Liver (tissue), 9 donors: ENCODE measurements around the gene PDE6D. TPM values are rescaled to one million over a fixed set of nuclear protein-coding genes. Genes with fewer than 3 reads are reported as not detected.

ENCODE experiments used
- DNase-seq: peaks from one replicate; pipeline ENCODE4 v3.0.0-alpha.2; 2017; ENCODE audit warnings: low spot score
- H3K27ac ChIP-seq, 2 donors: one replicate each; pipeline ENCODE4 v1.7.0; 2013; ENCODE audit warnings: inconsistent platforms in 2 of 2, low read length in 2 of 2, control low read depth in 1 of 2, low read depth in 1 of 2, mild to moderate bottlenecking in 1 of 2
- H3K27me3 ChIP-seq, 4 donors: one replicate each; pipeline versions ENCODE4 v1.6.1 to v1.7.0; 2013; ENCODE audit warnings: low read length in 3 of 4, inconsistent platforms in 1 of 4, mild to moderate bottlenecking in 1 of 4, moderate library complexity in 1 of 4; ENCODE audit not compliant: control insufficient read depth in 4 of 4, insufficient read depth in 4 of 4
- H3K36me3 ChIP-seq, 4 donors: one replicate each; pipeline versions ENCODE4 v1.6.1 to v1.7.0; 2013; ENCODE audit warnings: low read length in 3 of 4, mild to moderate bottlenecking in 3 of 4, low read depth in 1 of 4, moderate library complexity in 1 of 4; ENCODE audit not compliant: control insufficient read depth in 4 of 4, insufficient read depth in 3 of 4
- H3K4me1 ChIP-seq, 4 donors: one replicate each; pipeline versions ENCODE4 v1.6.1 to v1.7.0; 2013; ENCODE audit warnings: low read length in 3 of 4, mild to moderate bottlenecking in 3 of 4, moderate library complexity in 1 of 4; ENCODE audit not compliant: control insufficient read depth in 4 of 4, insufficient read depth in 4 of 4
- H3K4me3 ChIP-seq, 3 donors: one replicate each; pipeline versions ENCODE4 v1.6.1 to v1.7.0; 2013; ENCODE audit warnings: low read length in 3 of 3, control low read depth in 1 of 3, low read depth in 1 of 3, mild to moderate bottlenecking in 1 of 3
- H3K9ac ChIP-seq, 2 donors: one replicate each; pipeline ENCODE4 v1.7.0; 2013; ENCODE audit warnings: low read length in 2 of 2, mild to moderate bottlenecking in 2 of 2, moderate library complexity in 2 of 2, control low read depth in 1 of 2, low read depth in 1 of 2
- H3K9me3 ChIP-seq, 4 donors: one replicate each; pipeline versions ENCODE4 v1.6.1 to v1.7.0; 2013; ENCODE audit warnings: low read length in 3 of 4; ENCODE audit not compliant: control insufficient read depth in 4 of 4
- FOXA2 ChIP-seq: IDR thresholded peaks from 2 replicates; pipeline ENCODE4 v1.6.1; 2016; ENCODE audit warnings: antibody characterized with exemption
- GABPA ChIP-seq, 2 donors: IDR thresholded peaks in 1 of 2; conservative IDR thresholded peaks in 1 of 2; 2 replicates each; pipeline ENCODE4 v1.6.1; 2016; ENCODE audit warnings: antibody characterized with exemption in 2 of 2, mild to moderate bottlenecking in 1 of 2, moderate library complexity in 1 of 2
- HNF4A ChIP-seq, 2 donors: conservative IDR thresholded peaks; 2 replicates each; pipeline ENCODE4 v1.6.1; 2016; ENCODE audit warnings: antibody characterized with exemption in 2 of 2, mild to moderate bottlenecking in 2 of 2
- HNF4G ChIP-seq: IDR thresholded peaks from 2 replicates; pipeline ENCODE4 v1.6.1; 2016; ENCODE audit warnings: antibody characterized with exemption
- JUND ChIP-seq, 2 donors: IDR thresholded peaks; 2 replicates each; pipeline ENCODE4 v1.6.1; 2016; ENCODE audit warnings: antibody characterized with exemption in 2 of 2
- NR2F2 ChIP-seq: IDR thresholded peaks from 2 replicates; pipeline ENCODE4 v1.6.1; 2016; ENCODE audit warnings: antibody characterized with exemption
- RAD21 ChIP-seq, 2 donors: IDR thresholded peaks; 2 replicates each; pipeline ENCODE4 v1.6.1; 2016; ENCODE audit warnings: antibody characterized with exemption in 2 of 2, mild to moderate bottlenecking in 2 of 2
- RXRA ChIP-seq, 2 donors: IDR thresholded peaks; 2 replicates each; pipeline ENCODE4 v1.6.1; 2017 to 2018; ENCODE audit warnings: antibody characterized with exemption in 2 of 2, mild to moderate bottlenecking in 1 of 2
- SP1 ChIP-seq: IDR thresholded peaks from 2 replicates; pipeline ENCODE4 v1.6.1; 2018; ENCODE audit warnings: antibody characterized with exemption, mild to moderate bottlenecking
- TAF1 ChIP-seq: conservative IDR thresholded peaks from 2 replicates; pipeline ENCODE4 v1.6.1; 2016; ENCODE audit warnings: antibody characterized with exemption, mild to moderate bottlenecking
- WGBS: extraction: QIAGEN DNeasy Blood & Tissue Kit; methylation state at CpG from one replicate; pipeline ENCODE4 v1.1.7; 2013; 5-methylcytosine and 5-hydroxymethylcytosine counted together
- polyA plus RNA-seq, 2 donors: library from polyadenylated mRNA; stranded (reverse) in 1 of 2; unstranded in 1 of 2; fragments of 200-250 nt in 1 of 2; fragments of >200 nt in 1 of 2; fragmentation: Nextera tagmentation in 1 of 2; extraction: Ambion mirVana in 1 of 2; gene quantifications; one replicate each; pipeline versions ENCODE4 v1.2.1 to v1.2.3, GENCODE V29; 2013 to 2015
- total RNA-seq, 2 donors: library from RNA; depleted of rRNA; stranded (reverse); fragments of >200 nt; gene quantifications; one replicate each; pipeline ENCODE4 v1.2.3, GENCODE V29; 2014
- TF ChIP-seq, protein P1 (sequence below): IDR thresholded peaks from 2 replicates; pipeline ENCODE4 v1.6.1; 2016; ENCODE audit warnings: antibody characterized with exemption, mild to moderate bottlenecking
- TF ChIP-seq, protein P2 (sequence below): IDR thresholded peaks from 2 replicates; pipeline ENCODE4 v1.6.1; 2016; ENCODE audit warnings: antibody characterized with exemption
- TF ChIP-seq, protein P3 (sequence below): fragments of 150-350 bp; IDR thresholded peaks from 2 replicates; pipeline ENCODE4 v1.5.1; 2017; ENCODE audit warnings: improper control_type of control experiment, low read depth, low read length; ENCODE audit not compliant: missing input control
- TF ChIP-seq, protein P4 (sequence below): IDR thresholded peaks from 2 replicates; pipeline ENCODE4 v1.6.1; 2016; ENCODE audit warnings: antibody characterized with exemption
- donor health status: healthy.
- donor health status: healthy.
- donor health status: healthy.
- donor health status: healthy.
- donor health status: healthy.

The PDE6D gene
- total and polyA plus RNA-seq, 4 donors: 6.6 to 8.5 (median 7.0) TPM

DNA sequence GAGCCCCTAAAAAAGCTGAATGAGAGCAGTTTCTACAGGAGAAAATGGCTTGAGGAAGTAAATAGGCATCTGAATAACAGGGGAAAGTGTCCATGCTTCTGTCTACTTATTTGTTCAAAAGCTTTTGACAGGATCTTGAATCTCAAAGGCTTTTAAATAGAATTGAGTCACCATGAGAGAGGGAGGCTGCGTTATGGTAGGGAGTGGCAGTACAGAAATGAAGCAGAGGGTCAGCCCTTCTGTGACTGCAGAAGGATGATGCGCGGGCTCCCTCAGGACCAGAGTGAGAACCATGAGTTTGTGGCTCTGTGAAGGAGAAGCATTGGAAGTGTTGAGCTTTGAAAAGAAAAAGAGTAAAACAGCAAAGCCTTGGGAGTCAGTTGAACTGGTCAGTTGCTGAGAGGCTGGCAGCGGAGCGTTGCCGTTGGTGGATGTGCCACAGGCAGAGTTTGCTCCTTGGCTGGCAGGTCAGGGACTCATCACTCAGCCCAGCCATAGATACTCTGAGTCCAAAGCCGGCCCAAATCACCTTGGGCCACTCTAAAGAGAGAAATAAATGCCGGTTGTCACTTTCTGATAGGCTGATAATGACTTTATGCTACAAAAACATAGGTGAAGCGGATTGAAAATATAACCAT lies 22.5 kb upstream of the PDE6D start:
- no peaks in the 10 kb centered on the region for H3K27me3 ChIP-seq
- DNase-seq: no peak
- H3K9ac ChIP-seq: no peak overlapping the region
- WGBS: 98% methylated on average over 9 of the region's 9 CpGs
- H3K9me3 ChIP-seq: no peaks in the 10 kb centered on the region
- H3K4me1 ChIP-seq: peaks cover 0 to 4% (median 0%) of the 10 kb centered on the region in 4 donors
- no peak overlapping the region for H3K27ac ChIP-seq
- peaks cover 8 to 51% (median 34%) of the 10 kb centered on the region in 4 donors for H3K36me3 ChIP-seq
- TF ChIP-seq TAF1: no peak
- TF ChIP-seq, protein P1, sequence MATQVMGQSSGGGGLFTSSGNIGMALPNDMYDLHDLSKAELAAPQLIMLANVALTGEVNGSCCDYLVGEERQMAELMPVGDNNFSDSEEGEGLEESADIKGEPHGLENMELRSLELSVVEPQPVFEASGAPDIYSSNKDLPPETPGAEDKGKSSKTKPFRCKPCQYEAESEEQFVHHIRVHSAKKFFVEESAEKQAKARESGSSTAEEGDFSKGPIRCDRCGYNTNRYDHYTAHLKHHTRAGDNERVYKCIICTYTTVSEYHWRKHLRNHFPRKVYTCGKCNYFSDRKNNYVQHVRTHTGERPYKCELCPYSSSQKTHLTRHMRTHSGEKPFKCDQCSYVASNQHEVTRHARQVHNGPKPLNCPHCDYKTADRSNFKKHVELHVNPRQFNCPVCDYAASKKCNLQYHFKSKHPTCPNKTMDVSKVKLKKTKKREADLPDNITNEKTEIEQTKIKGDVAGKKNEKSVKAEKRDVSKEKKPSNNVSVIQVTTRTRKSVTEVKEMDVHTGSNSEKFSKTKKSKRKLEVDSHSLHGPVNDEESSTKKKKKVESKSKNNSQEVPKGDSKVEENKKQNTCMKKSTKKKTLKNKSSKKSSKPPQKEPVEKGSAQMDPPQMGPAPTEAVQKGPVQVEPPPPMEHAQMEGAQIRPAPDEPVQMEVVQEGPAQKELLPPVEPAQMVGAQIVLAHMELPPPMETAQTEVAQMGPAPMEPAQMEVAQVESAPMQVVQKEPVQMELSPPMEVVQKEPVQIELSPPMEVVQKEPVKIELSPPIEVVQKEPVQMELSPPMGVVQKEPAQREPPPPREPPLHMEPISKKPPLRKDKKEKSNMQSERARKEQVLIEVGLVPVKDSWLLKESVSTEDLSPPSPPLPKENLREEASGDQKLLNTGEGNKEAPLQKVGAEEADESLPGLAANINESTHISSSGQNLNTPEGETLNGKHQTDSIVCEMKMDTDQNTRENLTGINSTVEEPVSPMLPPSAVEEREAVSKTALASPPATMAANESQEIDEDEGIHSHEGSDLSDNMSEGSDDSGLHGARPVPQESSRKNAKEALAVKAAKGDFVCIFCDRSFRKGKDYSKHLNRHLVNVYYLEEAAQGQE: no peak
- TF ChIP-seq RAD21 (IDR thresholded peaks at IDR 0.05): no peak
- TF ChIP-seq JUND (IDR thresholded peaks at IDR 0.05): no peak
- TF ChIP-seq HNF4G: no peak
- no peak overlapping the region for H3K4me3 ChIP-seq

DNA sequence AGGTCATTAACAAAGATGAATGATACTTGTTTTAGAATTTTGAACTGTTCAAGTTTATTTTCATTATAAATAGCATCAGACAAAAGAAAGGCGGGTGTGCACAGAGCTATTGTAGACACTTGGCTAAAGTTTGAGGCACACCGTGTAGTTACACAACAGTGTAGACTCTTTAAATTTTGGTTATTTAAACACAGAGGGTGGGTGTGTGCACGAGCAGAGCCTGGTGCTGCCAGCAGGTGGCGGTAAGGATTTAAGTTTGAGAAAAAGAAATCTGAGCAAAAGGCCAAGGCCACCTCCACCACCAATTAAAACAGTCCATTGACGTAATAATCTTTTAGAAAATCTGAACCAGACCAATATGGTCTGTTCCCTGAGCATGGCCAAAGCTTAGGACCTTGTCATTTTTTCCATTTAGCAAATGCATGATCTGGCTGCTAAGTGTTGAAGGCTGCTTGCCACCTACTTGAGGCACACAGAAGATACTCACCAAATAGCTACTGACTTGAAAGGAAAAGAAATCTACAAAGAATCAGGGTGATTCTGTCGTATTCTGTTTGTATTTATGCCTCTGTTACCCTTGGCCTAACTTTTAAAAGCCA lies 19.5 kb upstream of the PDE6D start:
- Histone ChIP-seq H3K36me3 (peaks cover 11 to 51% (median 37%) of the 10 kb centered on the region in 4 donors), H3K27ac (no peak overlapping the region), H3K4me3 (no peak overlapping the region), H3K4me1 (peaks cover 0 to 8% (median under 1%) of the 10 kb centered on the region in 4 donors), H3K9me3 (no peaks in the 10 kb centered on the region), H3K27me3 (no peaks in the 10 kb centered on the region), H3K9ac (no peak overlapping the region)
- TF ChIP-seq, protein P1: no peak
- TF ChIP-seq RAD21 (IDR thresholded peaks at IDR 0.05) (peak; percentile 63 to 75), FOXA2 (no peak), HNF4A (conservative IDR thresholded peaks at IDR 0.05) (peak; percentile 47 to 75), HNF4G (no peak), RXRA (IDR thresholded peaks at IDR 0.05) (peak in 1 of 2 donors; percentile 29), JUND (IDR thresholded peaks at IDR 0.05) (peak in 1 of 2 donors; percentile 27), NR2F2 (no peak), TAF1 (no peak), SP1 (peak; percentile 45), GABPA (IDR thresholded peaks at IDR 0.05 in 1 of 2, conservative IDR thresholded peaks at IDR 0.05 in 1 of 2) (no peak)
- TF ChIP-seq, protein P2, sequence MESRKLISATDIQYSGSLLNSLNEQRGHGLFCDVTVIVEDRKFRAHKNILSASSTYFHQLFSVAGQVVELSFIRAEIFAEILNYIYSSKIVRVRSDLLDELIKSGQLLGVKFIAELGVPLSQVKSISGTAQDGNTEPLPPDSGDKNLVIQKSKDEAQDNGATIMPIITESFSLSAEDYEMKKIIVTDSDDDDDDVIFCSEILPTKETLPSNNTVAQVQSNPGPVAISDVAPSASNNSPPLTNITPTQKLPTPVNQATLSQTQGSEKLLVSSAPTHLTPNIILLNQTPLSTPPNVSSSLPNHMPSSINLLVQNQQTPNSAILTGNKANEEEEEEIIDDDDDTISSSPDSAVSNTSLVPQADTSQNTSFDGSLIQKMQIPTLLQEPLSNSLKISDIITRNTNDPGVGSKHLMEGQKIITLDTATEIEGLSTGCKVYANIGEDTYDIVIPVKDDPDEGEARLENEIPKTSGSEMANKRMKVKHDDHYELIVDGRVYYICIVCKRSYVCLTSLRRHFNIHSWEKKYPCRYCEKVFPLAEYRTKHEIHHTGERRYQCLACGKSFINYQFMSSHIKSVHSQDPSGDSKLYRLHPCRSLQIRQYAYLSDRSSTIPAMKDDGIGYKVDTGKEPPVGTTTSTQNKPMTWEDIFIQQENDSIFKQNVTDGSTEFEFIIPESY: no peak
- TF ChIP-seq, protein P3, sequence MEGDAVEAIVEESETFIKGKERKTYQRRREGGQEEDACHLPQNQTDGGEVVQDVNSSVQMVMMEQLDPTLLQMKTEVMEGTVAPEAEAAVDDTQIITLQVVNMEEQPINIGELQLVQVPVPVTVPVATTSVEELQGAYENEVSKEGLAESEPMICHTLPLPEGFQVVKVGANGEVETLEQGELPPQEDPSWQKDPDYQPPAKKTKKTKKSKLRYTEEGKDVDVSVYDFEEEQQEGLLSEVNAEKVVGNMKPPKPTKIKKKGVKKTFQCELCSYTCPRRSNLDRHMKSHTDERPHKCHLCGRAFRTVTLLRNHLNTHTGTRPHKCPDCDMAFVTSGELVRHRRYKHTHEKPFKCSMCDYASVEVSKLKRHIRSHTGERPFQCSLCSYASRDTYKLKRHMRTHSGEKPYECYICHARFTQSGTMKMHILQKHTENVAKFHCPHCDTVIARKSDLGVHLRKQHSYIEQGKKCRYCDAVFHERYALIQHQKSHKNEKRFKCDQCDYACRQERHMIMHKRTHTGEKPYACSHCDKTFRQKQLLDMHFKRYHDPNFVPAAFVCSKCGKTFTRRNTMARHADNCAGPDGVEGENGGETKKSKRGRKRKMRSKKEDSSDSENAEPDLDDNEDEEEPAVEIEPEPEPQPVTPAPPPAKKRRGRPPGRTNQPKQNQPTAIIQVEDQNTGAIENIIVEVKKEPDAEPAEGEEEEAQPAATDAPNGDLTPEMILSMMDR: peak; percentile 82
- TF ChIP-seq, protein P4, sequence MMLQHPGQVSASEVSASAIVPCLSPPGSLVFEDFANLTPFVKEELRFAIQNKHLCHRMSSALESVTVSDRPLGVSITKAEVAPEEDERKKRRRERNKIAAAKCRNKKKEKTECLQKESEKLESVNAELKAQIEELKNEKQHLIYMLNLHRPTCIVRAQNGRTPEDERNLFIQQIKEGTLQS: no peak
- WGBS: 45% methylated on average over 6 of the region's 6 CpGs
- peak; percentile 61 for DNase-seq
